GM19238 (cell line): ENCODE data around the gene IVL.

Experiments used
- DNase-seq: peaks from one replicate; pipeline ENCODE4 v3.0.0; 2011; ENCODE audit warnings: low spot score; ENCODE audit not compliant: insufficient read length

The IVL gene

DNA sequence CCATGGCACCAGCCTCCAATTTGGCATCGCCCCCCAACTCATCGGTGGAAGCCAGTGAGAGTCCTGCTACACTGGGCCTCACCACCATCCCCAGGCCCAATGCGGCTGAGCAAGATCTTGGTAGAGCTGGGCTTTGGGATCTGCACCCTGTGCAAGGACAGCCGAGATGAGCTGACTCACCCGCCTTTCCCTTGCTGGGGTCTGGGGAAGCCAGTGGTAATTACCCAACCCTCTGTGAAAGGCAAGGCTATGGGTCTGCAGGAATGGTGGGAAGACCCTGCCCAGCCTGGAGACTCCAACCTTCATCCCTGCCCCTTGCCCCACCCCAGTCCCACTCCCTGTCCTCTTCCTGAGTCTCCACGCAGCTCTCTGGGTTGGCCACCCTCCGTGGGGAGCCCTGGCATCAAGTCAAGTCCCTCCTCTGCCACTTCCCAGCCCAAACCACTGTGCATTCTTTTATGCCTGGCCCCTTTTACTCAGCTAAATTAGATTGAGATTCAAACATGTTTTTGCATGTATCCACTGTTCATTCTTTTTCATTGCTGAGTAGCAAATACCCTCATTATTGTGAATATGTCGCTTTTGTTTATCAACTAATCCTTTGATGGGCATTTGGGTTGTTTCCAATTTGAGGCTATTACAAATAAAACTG, 21.5 kb upstream of the IVL start:
- no peak for DNase-seq

DNA sequence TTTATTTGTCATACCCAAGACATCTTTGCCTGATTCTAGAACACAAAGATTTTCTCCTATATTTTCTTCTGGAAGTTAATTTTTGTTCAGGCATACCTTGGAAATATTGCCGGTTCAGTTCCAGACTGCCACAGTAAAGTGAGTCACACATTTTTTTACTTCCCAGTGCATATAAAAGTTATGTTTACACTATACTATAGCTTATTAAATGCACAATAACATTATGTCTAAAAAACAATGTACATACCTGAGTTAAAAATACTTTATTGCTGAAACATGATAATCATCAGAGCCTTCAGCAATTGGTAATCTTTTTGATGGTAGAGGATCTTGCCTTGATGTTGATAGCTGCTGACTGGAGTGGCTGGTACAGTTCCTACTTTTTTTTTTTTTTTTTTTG, 20.2 kb upstream of the IVL start:
- no peak for DNase-seq

DNA sequence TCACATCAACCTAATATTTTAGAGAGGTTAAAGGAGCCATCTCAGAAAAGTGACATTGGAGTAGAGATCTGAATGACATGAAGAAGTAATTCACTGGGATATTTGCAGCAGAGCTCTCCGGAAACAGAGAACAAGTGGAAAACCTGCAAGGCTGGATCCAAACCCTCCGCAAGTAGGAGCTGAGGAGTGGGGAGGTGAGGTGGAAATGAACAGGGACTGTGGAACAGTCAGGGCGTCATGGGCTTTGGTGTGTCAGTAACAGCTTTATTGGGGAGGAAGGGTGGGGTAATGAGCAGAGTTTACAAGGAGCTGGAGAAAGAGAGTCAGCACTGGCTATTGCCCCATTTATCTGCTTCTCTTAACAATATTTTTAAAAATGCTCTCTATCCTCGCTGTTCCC, 9.3 kb upstream of the IVL start:
- no peak for DNase-seq

DNA sequence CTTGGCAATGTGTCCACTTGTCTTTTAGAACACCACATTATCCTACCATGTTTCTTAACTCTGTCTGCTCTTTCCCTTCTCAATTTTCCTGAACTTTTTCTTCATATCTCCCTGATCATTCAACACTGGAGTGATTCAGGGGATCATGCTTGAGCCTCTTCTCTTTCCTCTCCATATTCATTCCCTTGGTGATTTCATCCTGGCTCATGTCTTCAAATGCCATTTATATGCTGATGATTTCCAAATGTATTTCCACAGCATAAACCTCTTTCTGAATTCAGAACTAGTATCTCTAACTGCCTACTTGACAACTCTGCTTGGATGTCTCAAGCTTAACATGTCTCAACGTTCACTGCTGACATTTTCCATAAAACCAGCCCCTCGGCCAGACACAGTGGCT, 8.5 kb upstream of the IVL start:
- DNase-seq, result no peak

DNA sequence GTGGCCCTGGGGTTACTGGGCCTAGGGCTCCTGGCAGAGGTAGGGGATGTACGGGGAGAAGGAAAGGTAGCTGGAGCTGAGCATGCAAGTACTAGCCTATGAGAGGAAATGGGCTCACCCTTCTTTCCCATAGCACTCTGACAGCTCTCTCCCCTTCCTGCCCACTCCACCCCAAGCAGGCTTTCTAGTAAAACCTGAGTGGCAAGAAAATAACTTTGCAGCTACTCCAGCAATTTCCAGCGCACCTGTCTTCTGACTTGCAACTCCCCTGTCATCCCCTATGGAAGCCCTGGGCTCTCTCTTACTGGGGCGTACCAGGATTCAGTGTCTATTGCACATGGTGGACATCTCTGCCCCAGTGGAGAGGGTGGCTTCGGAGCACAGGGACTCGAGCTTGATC, 6.7 kb upstream of the IVL start:
- no peak for DNase-seq

DNA sequence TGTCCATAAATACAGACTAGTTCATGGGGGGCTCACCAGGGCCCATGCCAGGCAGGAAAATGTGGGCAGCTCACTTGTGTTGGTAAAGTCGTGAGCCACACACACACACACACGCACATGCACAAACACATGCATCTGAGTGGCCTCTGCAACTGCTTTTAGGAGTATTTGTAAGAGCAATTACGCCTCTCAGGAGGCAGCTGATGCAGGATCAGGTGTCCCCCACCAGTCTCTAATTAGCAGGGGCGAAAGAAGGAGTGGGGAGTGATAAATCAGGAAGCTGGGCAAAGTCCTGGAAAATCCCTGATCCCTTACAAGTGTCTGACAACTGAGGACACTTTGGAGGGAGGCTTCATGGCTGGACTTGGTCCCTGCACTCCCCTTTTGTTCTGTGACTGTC, 5.7 kb upstream of the IVL start:
- no peak for DNase-seq

DNA sequence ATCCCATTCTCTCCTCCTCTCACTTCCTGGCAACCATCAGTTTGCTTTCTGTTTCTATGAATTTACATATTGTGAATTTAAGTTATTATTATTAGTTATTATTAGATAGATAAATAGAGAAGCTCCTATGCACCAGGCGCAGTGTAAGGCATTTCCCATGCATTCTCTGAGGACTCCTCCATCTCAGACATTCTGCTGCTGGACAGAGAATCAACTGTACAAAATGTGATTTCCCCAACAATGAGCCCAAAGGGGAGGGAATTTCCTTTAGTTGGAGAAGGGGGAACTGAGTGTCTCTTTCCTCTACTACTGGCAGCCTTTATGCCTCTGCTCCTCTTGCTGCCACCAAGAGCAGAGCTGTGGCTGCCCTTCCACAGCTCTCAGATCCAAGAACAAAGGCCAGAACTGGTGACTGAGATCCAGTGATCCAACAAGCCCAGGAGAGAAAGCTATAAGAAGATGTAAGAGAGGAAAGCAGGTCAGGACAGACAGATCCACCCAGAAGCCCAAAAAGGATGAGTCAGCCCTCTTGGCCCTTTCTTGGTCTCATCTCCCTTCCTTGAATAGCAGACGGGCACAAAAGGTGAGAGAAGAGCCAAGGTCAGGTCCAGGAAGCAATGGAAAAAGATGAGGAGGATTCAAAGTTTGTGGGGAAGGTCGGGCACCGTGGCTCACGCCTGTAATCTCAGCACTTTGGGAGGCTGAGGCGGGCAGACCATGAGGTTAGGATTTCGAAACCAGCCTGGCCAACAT, 3.5 kb upstream of the IVL start:
- no peak for DNase-seq

DNA sequence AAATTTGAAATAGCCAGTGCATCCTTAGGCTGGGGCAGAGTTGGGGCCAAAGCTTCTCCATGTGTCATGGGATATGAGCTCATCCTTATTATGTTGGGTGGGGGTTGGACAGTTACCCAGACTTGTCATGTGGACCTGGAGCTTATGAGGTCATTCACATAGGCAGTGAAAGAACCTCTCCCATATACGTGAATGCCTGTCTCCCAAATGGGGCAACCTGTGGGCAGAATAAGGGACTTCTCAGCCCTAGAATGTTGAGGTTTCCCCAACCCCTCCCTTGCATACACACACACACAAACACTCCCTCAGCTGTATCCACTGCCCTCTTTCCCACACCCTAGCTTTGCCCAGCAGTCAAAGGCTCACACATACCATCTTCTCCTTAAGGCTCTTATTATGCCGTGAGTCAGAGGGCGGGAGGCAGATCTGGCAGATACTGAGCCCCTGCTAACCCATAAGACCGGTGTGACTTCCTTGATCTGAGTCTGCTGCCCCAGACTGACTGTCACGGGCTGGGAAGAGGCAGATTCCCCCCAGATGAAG, 2.3 kb upstream of the IVL start:
- DNase-seq, result no peak

DNA sequence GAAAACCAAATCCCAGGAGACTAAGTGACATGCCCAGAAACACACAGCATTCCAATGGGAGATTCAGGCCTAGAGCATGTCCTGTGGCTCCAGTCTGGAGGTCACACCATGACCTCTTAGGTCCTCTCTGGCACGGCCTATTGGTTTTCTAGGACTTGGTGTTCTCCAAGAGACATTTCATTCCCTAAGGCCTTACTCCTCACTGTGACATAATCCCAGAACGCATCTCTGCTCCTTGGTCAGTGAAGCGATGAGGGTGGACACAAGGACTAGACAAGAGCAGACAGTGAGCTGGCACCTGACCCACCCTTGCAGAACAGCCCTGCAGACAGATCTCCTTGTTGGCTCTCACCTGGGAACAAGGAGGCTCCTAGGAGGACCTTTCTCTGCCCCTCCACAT, 860 bp downstream of the IVL start:
- DNase-seq, result no peak

DNA sequence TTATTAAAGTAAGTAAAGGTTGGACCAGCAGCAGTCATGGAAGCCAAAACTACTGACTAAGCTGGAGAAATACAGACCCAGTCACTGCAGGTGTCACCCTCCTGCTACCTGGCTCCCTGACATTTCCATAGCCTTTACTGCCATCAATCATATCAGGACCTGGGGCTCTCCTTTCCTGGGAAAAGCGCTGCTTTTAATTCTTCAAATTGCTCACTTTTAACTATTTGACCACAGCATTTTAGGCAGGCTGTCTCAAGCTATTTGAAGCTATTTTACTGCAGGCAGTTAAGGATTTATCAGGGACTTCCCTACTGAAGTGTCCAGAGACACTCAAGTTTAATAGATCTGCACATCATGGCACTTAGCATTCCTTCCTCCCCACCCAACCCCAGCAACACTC, 4.1 kb downstream of the IVL start:
- no peak for DNase-seq

DNA sequence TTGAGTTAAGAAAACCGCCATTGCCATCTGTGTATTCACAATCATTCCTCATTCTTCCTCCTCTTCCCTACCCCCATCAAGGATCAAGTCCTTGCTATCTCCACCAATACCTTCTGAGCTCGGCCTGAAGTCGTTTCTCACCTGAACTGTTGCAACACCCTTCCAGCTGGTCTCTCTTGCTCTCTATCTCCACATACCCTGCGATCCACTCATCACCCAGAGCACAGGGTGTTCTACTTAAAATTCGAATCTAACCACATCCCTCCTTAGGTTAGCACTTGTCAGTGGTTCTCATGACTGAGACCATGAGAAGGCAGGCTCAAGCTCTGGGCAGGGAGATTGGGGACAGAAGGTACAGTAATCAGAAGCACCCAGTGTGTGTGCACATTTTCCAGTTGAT, 4.6 kb downstream of the IVL start:
- no peak for DNase-seq

DNA sequence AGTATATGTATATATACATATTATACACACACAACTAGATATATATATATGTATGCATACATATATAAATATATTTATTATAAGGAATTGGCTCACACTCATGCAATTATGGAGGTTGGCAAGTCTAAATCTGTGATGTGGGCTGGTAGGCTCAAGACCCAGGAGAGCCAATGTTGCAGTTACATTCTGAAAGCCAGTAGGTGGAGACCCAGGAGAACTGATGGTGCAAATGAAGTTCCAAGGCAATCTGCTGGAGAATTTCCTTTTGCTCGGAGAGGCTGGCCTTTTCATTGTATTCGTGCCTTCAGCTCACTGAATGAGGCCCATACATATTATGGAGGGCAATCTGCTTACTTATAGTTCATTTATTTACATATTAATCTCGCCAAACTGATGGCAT, 9.4 kb downstream of the IVL start:
- no peak for DNase-seq

DNA sequence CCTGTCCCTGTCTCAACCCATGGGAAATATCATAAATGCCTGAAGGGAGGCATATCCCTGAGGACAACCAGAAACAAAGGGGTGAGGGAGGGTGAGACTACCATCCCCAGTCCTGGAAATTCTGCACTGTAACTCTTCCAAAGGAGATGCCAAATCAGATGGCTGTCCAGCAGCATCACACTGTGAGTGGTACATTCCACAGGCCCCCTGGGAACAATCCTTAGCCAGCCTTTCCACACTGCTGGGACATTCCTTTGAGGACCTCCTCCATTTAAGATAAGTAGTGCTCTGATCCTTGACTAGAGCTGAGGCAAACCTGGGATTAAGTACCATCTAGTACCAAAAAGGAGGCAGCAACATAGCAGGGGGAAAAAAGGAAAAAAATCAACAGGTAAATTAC, 10.7 kb downstream of the IVL start:
- no peak for DNase-seq

DNA sequence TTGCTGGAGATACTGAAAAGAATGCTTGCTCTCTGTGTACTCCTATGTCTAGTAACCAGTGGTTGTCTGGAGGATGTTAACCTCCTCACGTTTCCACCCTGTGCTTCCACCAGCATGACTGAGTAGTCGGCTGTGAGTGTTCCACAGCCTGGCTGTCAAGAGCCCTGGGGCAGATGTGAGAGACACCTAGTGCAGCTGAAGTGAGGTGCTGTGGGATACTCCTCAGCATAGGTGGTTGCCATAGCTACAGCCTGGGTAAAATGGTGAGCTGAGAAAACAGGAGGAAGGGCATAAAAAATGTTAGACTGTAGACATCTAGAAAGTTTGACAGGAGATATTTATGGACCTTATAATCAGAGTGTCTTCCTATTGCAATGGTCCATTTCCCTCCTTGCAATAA, 15.8 kb downstream of the IVL start:
- DNase-seq, result no peak

DNA sequence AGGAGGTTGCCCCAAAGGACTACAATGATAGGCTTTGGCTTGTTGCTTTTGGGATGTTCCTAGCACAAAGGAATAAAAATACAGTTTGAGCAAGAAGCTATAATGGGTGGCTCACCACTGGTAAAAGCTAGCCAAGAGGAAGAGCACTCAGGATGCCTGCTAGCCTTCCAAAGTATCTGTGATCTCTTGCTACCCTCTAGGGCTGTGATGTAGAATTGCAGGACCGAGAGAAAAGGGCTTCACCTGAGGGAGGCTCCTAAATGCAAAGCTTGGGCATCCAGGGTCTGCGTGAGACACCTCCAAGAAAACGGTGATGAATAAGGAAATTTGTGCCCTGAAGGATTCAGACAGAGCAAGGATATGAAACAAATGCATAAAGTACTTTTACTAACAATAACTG, 17.7 kb downstream of the IVL start:
- no peak for DNase-seq

DNA sequence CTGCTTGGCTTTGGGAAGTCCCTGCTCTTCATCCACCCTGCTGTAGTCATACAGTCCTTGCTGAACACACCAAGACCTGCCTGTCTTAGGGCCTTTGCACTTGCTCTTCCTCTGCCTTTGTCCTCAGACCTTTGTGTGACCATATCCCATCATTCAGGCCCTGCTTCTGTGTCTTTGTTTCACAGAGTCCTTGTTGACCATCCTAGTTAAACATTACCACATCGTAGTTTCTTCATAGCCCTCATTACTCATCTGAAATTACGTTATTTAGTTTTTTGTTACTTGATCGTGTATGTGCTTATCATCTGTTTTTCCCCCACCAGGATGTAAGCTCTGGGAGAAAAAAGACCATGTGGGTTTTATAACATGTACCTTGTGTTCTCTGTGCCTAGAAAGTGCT, 20.3 kb downstream of the IVL start:
- no peak for DNase-seq

DNA sequence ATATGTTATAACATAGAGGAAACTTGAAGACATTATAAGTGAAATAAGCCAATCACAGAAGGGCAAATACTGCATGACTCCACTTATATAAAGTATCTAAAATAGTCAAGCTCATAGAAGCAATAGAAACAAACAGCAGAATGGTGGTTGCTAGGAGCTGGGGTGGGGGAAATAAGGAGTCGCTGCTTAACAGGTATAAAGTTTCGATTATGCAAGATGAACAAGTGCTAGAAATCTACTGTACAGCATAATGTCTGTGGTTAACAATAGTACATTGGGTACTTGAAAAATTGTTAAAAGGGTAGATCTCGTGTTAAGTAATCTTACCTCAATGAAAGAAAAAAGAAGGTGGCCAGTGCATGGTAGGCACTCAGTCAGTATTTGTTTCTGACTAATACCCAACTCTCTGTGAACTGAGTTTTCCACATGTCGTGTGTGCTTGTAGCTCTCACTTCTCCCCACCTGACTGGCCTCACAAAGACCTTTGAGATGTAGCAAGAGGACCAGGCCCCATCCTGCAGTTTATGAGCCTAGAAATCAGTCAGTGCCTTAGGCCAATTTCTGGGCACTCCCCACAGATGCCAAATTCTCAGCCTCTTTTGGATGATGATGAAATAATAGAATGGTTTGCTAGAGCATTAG, 23.9 kb downstream of the IVL start:
- DNase-seq, result no peak

DNA sequence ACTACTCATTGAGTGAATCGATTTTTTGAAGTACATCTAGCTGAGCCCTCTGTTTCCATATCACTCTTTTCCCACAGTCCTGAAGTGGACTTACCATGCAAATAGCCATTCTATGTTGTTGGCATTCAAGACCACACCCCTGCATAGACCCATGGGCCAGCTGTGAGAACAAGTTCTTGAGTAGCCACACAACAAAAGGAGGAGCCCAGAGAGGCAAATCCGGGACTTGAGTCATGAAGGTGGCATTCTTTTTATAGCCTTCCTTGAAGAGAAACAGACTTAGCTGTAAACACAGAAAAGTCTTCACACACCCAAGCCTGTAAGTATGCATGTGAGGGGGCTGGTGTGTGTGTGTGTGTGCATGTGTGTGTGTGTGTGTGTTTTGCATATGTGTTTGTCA, 24.9 kb downstream of the IVL start:
- no peak for DNase-seq

DNA sequence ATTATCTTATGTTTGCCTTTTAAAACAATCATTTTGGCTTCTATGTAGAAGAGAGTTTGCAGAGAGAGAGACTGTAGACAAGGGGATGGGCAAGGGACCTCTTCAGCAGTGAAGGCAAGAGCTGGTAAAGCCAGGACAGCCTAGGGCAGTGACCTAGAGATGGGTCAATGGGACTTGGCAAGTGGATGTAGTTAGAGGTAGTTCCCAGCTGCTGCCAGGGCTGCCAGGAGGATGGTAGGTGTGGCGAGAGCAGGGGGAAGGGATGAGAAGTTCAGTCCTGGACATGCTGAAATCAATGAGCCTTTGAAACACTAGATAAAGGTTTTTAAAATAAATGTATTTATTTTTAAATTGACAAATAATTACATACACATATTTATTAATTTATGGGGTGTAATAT, 32.3 kb downstream of the IVL start:
- no peak for DNase-seq

DNA sequence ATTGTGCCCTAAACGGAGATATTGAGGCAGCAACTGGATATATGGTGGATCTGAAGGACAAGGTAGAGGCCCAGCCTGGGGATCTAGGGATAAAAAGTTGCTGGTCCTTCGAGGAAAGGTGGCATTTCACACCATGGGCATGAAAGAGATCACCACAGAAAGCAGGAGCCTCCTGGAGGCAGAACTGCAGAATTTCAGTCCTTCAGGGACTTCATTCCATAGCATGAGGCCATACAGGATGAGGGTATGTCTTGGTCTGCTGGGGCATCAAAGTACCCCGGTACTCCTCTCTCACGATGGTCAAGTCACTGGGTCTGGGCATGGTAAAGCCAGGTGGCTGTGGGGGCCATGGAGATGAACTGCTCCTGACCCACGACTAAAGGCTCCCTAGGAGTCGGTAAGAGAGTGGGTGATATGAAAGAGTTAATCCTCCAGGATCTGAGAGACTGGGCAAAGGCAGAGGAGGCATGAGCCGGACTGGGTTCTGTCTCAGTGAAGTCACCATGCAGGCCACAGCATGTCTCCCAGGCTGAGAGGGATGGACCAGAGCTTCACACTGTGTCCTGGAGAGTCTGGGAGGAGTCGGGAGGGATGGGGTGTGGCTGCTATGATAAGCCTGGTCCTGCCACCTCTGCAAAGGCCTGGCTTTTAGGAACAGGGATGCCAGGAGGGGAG, 32.8 kb downstream of the IVL start:
- no peak for DNase-seq

DNA sequence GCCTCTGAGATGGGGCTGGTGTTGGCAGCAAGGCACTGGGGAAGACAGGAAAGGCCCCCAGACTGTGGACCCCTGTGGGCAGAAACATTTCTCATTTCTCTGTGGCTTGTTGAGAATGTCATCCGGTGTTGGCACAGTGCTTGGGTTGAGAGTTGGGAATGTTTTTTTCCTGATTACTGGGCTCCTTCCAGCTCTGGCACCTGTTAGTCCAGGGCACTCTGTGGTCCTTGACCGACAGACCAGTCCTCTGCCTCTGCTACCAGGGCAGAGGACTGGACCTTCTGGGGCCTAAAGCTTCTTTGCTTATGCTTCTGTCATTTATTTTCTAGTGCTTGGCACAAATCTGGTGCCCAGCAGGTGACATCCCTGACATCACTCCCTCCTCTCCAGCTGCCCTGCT, 33.8 kb downstream of the IVL start:
- DNase-seq, result no peak

DNA sequence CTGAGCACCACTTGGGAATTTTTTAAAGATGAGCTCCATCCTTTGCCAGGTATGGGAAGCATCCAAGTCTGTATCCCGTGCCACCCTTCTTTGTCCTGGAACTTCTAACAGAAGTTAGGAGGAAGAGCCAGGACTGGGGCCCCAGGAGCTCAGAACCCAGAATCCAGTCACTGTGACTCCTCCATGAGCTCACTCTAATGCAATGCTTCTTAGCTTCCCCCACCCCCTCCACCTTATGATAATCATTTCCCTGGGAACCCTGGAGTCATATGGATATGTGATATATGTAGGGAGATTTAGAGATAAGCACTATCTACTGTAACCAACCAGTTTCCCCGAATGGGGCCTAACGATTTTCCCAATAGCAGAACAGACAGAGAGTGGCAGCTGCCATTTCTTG, 37.9 kb downstream of the IVL start:
- DNase-seq, result no peak
